GM21619 (cell line): ENCODE measurements around the gene MRPL58.
A peak's percentile ranks its signal among the peaks of the same experiment; 100 is the strongest.

Experiments used
- ATAC-seq: cut with Tn5 transposase; IDR thresholded peaks from one replicate; pipeline ENCODE4 v1.9.1; 2021; ENCODE audit not compliant: unreplicated experiment

The MRPL58 gene

GRCh38 chr17:75046407-75047289, 34.2 kb downstream of the MRPL58 start, which contains the start of the genes ATP5PD and KCTD2:
Gene ATP5PD, minus strand, starts transcription at chr17:75046969. Its CDS starts 4,319 bp downstream, at chr17:75042650.
Gene KCTD2, plus strand, starts transcription at chr17:75047225. Its CDS starts 26 bp downstream, at chr17:75047251.
- peak; percentile 94 for ATAC-seq

GRCh38 chr17:75047398-75048098, 35.1 kb downstream of the MRPL58 start:
- ATAC-seq = peak; percentile 13

- ATAC-seq = no peak
These were observed 35.9 kb downstream of the MRPL58 start for GRCh38 chr17:75048249-75048878.

GRCh38 chr17:75049057-75049456, 36.6 kb downstream of the MRPL58 start:
- ATAC-seq = no peak

- no peak for ATAC-seq
These were observed 37.2 kb downstream of the MRPL58 start for GRCh38 chr17:75049706-75050105.

GRCh38 chr17:75051941-75052340, 39.5 kb downstream of the MRPL58 start:
- no peak for ATAC-seq

- no peak for ATAC-seq
These were observed 47.2 kb downstream of the MRPL58 start for GRCh38 chr17:75059369-75060345.

- ATAC-seq = no peak
These were observed 48.1 kb downstream of the MRPL58 start for GRCh38 chr17:75060434-75061054.

GRCh38 chr17:75061055-75061438, 48.6 kb downstream of the MRPL58 start:
- ATAC-seq = no peak

- ATAC-seq = no peak
These were observed 49.1 kb downstream of the MRPL58 start for GRCh38 chr17:75061618-75062017.

GRCh38 chr17:75063201-75063600, 50.7 kb downstream of the MRPL58 start:
- no peak for ATAC-seq

- no peak for ATAC-seq
These were observed 51.2 kb downstream of the MRPL58 start for GRCh38 chr17:75063626-75064025.

- no peak for ATAC-seq
These were observed 51.6 kb downstream of the MRPL58 start for GRCh38 chr17:75064040-75064439.

GRCh38 chr17:75064460-75064859, 52.0 kb downstream of the MRPL58 start:
- no peak for ATAC-seq

GRCh38 chr17:75064867-75065561, 52.5 kb downstream of the MRPL58 start:
- no peak for ATAC-seq

- ATAC-seq = no peak
These were observed 53.2 kb downstream of the MRPL58 start for GRCh38 chr17:75065562-75066151.

- ATAC-seq = no peak
These were observed 55.4 kb downstream of the MRPL58 start for GRCh38 chr17:75067856-75068255.

GRCh38 chr17:75068750-75069149, 56.3 kb downstream of the MRPL58 start:
- no peak for ATAC-seq

- ATAC-seq = no peak
These were observed 57.3 kb downstream of the MRPL58 start for GRCh38 chr17:75069783-75070182.
